HCT116 (cell line): ENCODE measurements around the gene UBA5. TPM values are rescaled to one million over a fixed set of nuclear protein-coding genes. Genes with fewer than 3 reads are reported as not detected.

Source experiments
- ATAC-seq: fragments of 200-7000 bp; cut with Tn5 transposase; 2 replicates; pipeline ENCODE4 v1.9.1; 2020; ENCODE audit warnings: mild to moderate bottlenecking, moderate library complexity
- BruUV-seq: library from RNA; stranded (reverse); fragments of 400-500 nt; replicated peaks from 2 replicates; lab custom pipeline; 2021; lab: Mats Ljungman, UMichigan
- CTCF ChIA-PET: fragments of 300-600 bp; sonication (Branson Sonifier 250); formaldehyde crosslinking; loops from one replicate; lab custom pipeline; 2021; ENCODE audit warnings: antibody characterized with exemption; lab: Charles Lee
- POLR2A ChIA-PET: fragments of 300-600, 350-600 bp; sonication (Branson Sonifier 250); formaldehyde crosslinking; loops from one replicate; lab custom pipeline; 2021; ENCODE audit warnings: antibody characterized with exemption; lab: Charles Lee
- RAD21 ChIA-PET, 2 experiments: fragments of 300-600 bp; sonication (Branson Sonifier 250); formaldehyde crosslinking; loops; one replicate each; lab custom pipeline; 2023; ENCODE audit warnings: low total read pairs in 2 of 2; ENCODE audit not compliant: uncharacterized antibody in 2 of 2, unreplicated experiment in 2 of 2, low non-redundant PET in 1 of 2; lab: Charles Lee
- DNase-seq: peaks from one replicate; pipeline ENCODE4 v3.0.0-alpha.2; 2010; ENCODE audit warnings: low read depth, low spot score
- H2AFZ ChIP-seq: fragments of 200-600 bp; shearing (Covaris generic), sonication (generic); 2 replicates; pipeline ENCODE4 v1.6.1; 2017; ENCODE audit warnings: low read depth, mixed run types, mixed read lengths, antibody characterized with exemption, low read length; ENCODE audit not compliant: poor library complexity, severe bottlenecking
- H3K27ac ChIP-seq: 2 replicates; pipeline ENCODE4 v1.5.1; 2012; ENCODE audit warnings: low read depth, low read length
- H3K27me3 ChIP-seq: fragments of 200-600 bp; sonication (generic); 2 replicates; pipeline ENCODE4 v1.6.1; 2016; ENCODE audit warnings: mixed run types, low read length, mixed read lengths; ENCODE audit not compliant: insufficient read depth
- H3K36me3 ChIP-seq, 2 experiments: fragments of 200-500 bp in 1 of 2; fragments of 200-600 bp in 1 of 2; sonication (Bioruptor generic) in 1 of 2; sonication (generic) in 1 of 2; 2 replicates each; pipeline versions ENCODE4 v1.5.1 to v1.6.1; 2014 to 2016; ENCODE audit warnings: low read length in 2 of 2, inconsistent platforms in 1 of 2, mixed read lengths in 1 of 2, mixed run types in 1 of 2; ENCODE audit not compliant: insufficient read depth in 2 of 2, control insufficient read depth in 1 of 2
- H3K4me1 ChIP-seq, 2 experiments: fragments of 200-600 bp in 1 of 2; sonication (generic) in 1 of 2; 2 replicates each; pipeline versions ENCODE4 v1.5.1 to v1.6.1; 2012 to 2017; ENCODE audit warnings: low read length in 2 of 2, inconsistent platforms in 1 of 2, mild to moderate bottlenecking in 1 of 2, mixed read lengths in 1 of 2, mixed run types in 1 of 2, moderate library complexity in 1 of 2; ENCODE audit not compliant: insufficient read depth in 2 of 2, control insufficient read depth in 1 of 2
- H3K4me2 ChIP-seq: fragments of 200-600 bp; sonication (generic); 2 replicates; pipeline ENCODE4 v1.6.1; 2017; ENCODE audit warnings: mixed run types, low read length, mixed read lengths
- H3K4me3 ChIP-seq, 2 experiments: fragments of 200-600 bp in 1 of 2; sonication (generic) in 1 of 2; replicated peaks in 1 of 2; 2 replicates each; pipeline ENCODE4 v1.5.1; 2011 to 2016; ENCODE audit warnings: low read length in 2 of 2, control low read depth in 1 of 2, low read depth in 1 of 2, mild to moderate bottlenecking in 1 of 2, mixed read lengths in 1 of 2, mixed run types in 1 of 2
- H3K79me2 ChIP-seq: fragments of 200-600 bp; sonication (generic); 2 replicates; pipeline ENCODE4 v1.6.1; 2017; ENCODE audit warnings: mild to moderate bottlenecking, mixed run types, low read length, moderate library complexity, mixed read lengths; ENCODE audit not compliant: insufficient read depth
- H3K9ac ChIP-seq: fragments of 200-600 bp; sonication (generic); 2 replicates; pipeline ENCODE4 v1.6.1; 2016; ENCODE audit warnings: low read length, mixed read lengths
- H3K9me2 ChIP-seq: fragments of 200-600 bp; sonication (generic), shearing (Covaris generic); 2 replicates; pipeline ENCODE4 v1.6.1; 2017; ENCODE audit warnings: mixed run types, mild to moderate bottlenecking, moderate library complexity; ENCODE audit not compliant: insufficient read depth
- H3K9me3 ChIP-seq, 2 experiments: fragments of 200-500 bp in 1 of 2; fragments of 200-600 bp in 1 of 2; sonication (Bioruptor generic) in 1 of 2; sonication (generic) in 1 of 2; 2 replicates each; pipeline ENCODE4 v1.6.1; 2014 to 2017; ENCODE audit warnings: low read length in 2 of 2, mixed read lengths in 2 of 2, inconsistent platforms in 1 of 2, low read depth in 1 of 2, mild to moderate bottlenecking in 1 of 2, mixed run types in 1 of 2, moderate library complexity in 1 of 2; ENCODE audit not compliant: control insufficient read depth in 1 of 2, insufficient read depth in 1 of 2
- H4K20me1 ChIP-seq: fragments of 200-600 bp; sonication (generic), shearing (Covaris generic); 2 replicates; pipeline ENCODE4 v1.6.1; 2017; ENCODE audit warnings: mixed run types, mild to moderate bottlenecking, moderate library complexity; ENCODE audit not compliant: insufficient read depth
- CBX3 ChIP-seq: IDR thresholded peaks from 2 replicates; pipeline ENCODE4 v1.6.1; 2012; ENCODE audit warnings: low read depth
- CEBPB ChIP-seq: IDR thresholded peaks from 2 replicates; pipeline ENCODE4 v1.6.1; 2012; ENCODE audit warnings: low read depth
- ELF1 ChIP-seq: IDR thresholded peaks from 2 replicates; pipeline ENCODE4 v1.6.1; 2012; ENCODE audit warnings: low read depth, borderline replicate concordance
- EZH2 ChIP-seq: fragments of 200-600 bp; sonication (generic); IDR thresholded peaks from 2 replicates; pipeline ENCODE4 v1.6.1; 2017; ENCODE audit warnings: antibody characterized with exemption, mixed run types
- JUND ChIP-seq: IDR thresholded peaks from 2 replicates; pipeline ENCODE4 v1.6.1; 2012
- POLR2A ChIP-seq: IDR thresholded peaks from 2 replicates; pipeline ENCODE4 v1.7.0; 2011; ENCODE audit warnings: borderline replicate concordance; ENCODE audit not compliant: insufficient read depth, insufficient read length; ENCODE audit errors: extremely low read depth
- RAD21 ChIP-seq: IDR thresholded peaks from 2 replicates; pipeline ENCODE4 v1.6.1; 2012; ENCODE audit warnings: low read depth, mild to moderate bottlenecking
- SIN3A ChIP-seq: IDR thresholded peaks from 2 replicates; pipeline ENCODE4 v1.6.1; 2012; ENCODE audit warnings: low read depth
- SP1 ChIP-seq: IDR thresholded peaks from 2 replicates; pipeline ENCODE4 v1.6.1; 2012; ENCODE audit warnings: low read depth
- SRF ChIP-seq: IDR thresholded peaks from 2 replicates; pipeline ENCODE4 v1.6.1; 2012; ENCODE audit warnings: low read depth
- YY1 ChIP-seq: IDR thresholded peaks from 2 replicates; pipeline ENCODE4 v1.6.1; 2011; ENCODE audit warnings: low read length, low read depth, moderate library complexity, mild to moderate bottlenecking; ENCODE audit not compliant: insufficient replicate concordance; ENCODE audit errors: extremely low read depth
- ZFX ChIP-seq: fragments of 450-650 bp; IDR thresholded peaks from 2 replicates; pipeline ENCODE4 v1.6.1; 2017
- ZNF274 ChIP-seq: fragments of 200-500 bp; sonication (Bioruptor generic); IDR thresholded peaks from 2 replicates; pipeline ENCODE4 v1.6.1; 2014; ENCODE audit warnings: mild to moderate bottlenecking, low read depth, low read length, inconsistent platforms
- intact Hi-C: fragments of 100-400 bp; cut with micrococcal nuclease; formaldehyde crosslinking; loops from 2 replicates; pipeline ENCODE4 v1.10.0; 2022
- total RNA-seq: library from RNA; stranded (reverse); gene quantifications from one replicate; pipeline ENCODE4 v1.2.1, GENCODE V29; 2021; ENCODE audit not compliant: unreplicated experiment
- TF ChIP-seq, protein P1 (sequence below): IDR thresholded peaks from 2 replicates; pipeline ENCODE4 v1.6.1; 2012; ENCODE audit warnings: low read depth

The UBA5 gene
- total RNA-seq, 1 experiment from 2014 or later: 43.7 TPM

GRCh38 chr3:132643366-132643765 lies 16.8 kb upstream of the UBA5 start:
- no TSS peak for BruUV-seq

DNA sequence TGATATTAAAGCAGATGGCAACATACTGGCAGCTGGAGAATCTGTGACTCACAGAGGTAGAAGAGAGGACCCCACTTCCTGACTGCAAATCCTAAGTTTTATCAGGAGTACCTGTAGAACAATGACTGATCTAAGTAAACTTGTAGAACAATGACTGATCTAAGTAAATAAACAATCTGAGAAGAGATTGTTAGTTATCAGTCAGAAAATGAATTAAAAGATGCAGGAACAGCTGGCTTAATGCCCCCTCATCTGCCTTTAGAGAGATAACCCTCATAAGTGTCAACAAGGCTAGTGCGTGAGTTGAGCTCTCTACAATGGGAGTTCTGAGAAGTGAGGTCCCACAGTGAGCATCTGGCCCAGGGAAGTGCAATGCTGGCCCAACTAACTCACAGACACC lies 15.1 kb upstream of the UBA5 start:
- no peaks in the 10 kb centered on the region for H3K79me2 ChIP-seq
- H3K36me3 ChIP-seq: no peaks in the 10 kb centered on the region
- no peaks in the 10 kb centered on the region for H3K9me3 ChIP-seq
- no peaks in the 10 kb centered on the region for H3K9me2 ChIP-seq
- TF ChIP-seq YY1 (no peak), RAD21 (no peak), SP1 (no peak), CBX3 (no peak), SIN3A (no peak), SRF (no peak), JUND (no peak), POLR2A (no peak), ZNF274 (no peak)
- TF ChIP-seq, protein P1, sequence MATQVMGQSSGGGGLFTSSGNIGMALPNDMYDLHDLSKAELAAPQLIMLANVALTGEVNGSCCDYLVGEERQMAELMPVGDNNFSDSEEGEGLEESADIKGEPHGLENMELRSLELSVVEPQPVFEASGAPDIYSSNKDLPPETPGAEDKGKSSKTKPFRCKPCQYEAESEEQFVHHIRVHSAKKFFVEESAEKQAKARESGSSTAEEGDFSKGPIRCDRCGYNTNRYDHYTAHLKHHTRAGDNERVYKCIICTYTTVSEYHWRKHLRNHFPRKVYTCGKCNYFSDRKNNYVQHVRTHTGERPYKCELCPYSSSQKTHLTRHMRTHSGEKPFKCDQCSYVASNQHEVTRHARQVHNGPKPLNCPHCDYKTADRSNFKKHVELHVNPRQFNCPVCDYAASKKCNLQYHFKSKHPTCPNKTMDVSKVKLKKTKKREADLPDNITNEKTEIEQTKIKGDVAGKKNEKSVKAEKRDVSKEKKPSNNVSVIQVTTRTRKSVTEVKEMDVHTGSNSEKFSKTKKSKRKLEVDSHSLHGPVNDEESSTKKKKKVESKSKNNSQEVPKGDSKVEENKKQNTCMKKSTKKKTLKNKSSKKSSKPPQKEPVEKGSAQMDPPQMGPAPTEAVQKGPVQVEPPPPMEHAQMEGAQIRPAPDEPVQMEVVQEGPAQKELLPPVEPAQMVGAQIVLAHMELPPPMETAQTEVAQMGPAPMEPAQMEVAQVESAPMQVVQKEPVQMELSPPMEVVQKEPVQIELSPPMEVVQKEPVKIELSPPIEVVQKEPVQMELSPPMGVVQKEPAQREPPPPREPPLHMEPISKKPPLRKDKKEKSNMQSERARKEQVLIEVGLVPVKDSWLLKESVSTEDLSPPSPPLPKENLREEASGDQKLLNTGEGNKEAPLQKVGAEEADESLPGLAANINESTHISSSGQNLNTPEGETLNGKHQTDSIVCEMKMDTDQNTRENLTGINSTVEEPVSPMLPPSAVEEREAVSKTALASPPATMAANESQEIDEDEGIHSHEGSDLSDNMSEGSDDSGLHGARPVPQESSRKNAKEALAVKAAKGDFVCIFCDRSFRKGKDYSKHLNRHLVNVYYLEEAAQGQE: no peak
- TF ChIP-seq, all 23 proteins: peak for 0
- H3K4me3 ChIP-seq: no peak overlapping the region
- POLR2A ChIA-PET: no interaction called here
- no peak overlapping the region for H2AFZ ChIP-seq
- ATAC-seq (no peak), DNase-seq (no peak)
- RAD21 ChIA-PET: no interaction called here
- no peak overlapping the region for H3K27ac ChIP-seq
- CTCF ChIA-PET: no interaction called here
- intact Hi-C loops: loop anchor here (10.0 kb wide), 2 partner anchors 210 to 390 kb away; no protein-coding TSS in a partner anchor
- no peaks in the 10 kb centered on the region for H3K27me3 ChIP-seq
- H3K4me2 ChIP-seq: no peak overlapping the region
- H3K4me1 ChIP-seq: no peaks in the 10 kb centered on the region
- no peak overlapping the region for H3K9ac ChIP-seq
- no peaks in the 10 kb centered on the region; the same call in 1 of the 2 replicates for H4K20me1 ChIP-seq
- BruUV-seq: no TSS peak

More at GRCh38 chr3:132643366-132643765, 16.8 kb upstream of the UBA5 start:
- RAD21 ChIA-PET: no interaction called here
- H3K4me2 ChIP-seq: no peak overlapping the region
- CTCF ChIA-PET: interaction anchor here (1.2 to 2.6 kb wide), 8 partner anchors 14 to 387 kb away, joined by 4 to 36 read pairs (median 7); partner anchors contain the start of genes ACAD11 and UBA5
- POLR2A ChIA-PET: interaction anchor here (1.4 kb wide), 1 partner anchor 15 kb away, joined by 3 read pairs; no protein-coding TSS in a partner anchor
- H4K20me1 ChIP-seq: no peaks in the 10 kb centered on the region; the same call in 1 of the 2 replicates
- no peak for TF ChIP-seq JUND
- no peak for TF ChIP-seq YY1
- no peak for TF ChIP-seq RAD21
- no peak for TF ChIP-seq ELF1
- no peak for TF ChIP-seq EZH2
- no peak for TF ChIP-seq ZFX
- TF ChIP-seq CEBPB: no peak
- no peak for TF ChIP-seq SP1
- H3K36me3 ChIP-seq: peaks cover 2 to 6% of the 10 kb centered on the region in 2 experiments; a peak in 1 of 4 replicates
- H3K9ac ChIP-seq: no peak overlapping the region
- no peaks in the 10 kb centered on the region for H3K9me2 ChIP-seq
- no peak overlapping the region for H3K27ac ChIP-seq
- ATAC-seq: no peak
- no peak for DNase-seq
- no peaks in the 10 kb centered on the region for H3K9me3 ChIP-seq
- H3K79me2 ChIP-seq: no peaks in the 10 kb centered on the region
- no peak overlapping the region for H3K4me3 ChIP-seq
- no peaks in the 10 kb centered on the region for H3K4me1 ChIP-seq
- H2AFZ ChIP-seq: no peak overlapping the region
- no peaks in the 10 kb centered on the region for H3K27me3 ChIP-seq
- intact Hi-C loops: loop anchor here (10.0 kb wide), 2 partner anchors 209 to 389 kb away; no protein-coding TSS in a partner anchor
